Neural progenitor cell (in vitro differentiated cells): Measurements from ENCODE around the gene CYFIP2.

Experiments used
- EZH2 ChIP-seq: fragments of 200-600 bp; sonication (generic); IDR thresholded peaks from 2 replicates; pipeline ENCODE4 v1.6.1; 2017; ENCODE audit warnings: antibody characterized with exemption, mild to moderate bottlenecking, moderate library complexity
- EZH2phosphoT487 ChIP-seq: fragments of 200-600 bp; sonication (generic); IDR thresholded peaks from 2 replicates; pipeline ENCODE4 v1.6.1; 2017; ENCODE audit warnings: antibody characterized with exemption
- TF ChIP-seq, protein P1 (sequence below): fragments of 200-600 bp; sonication (generic); IDR thresholded peaks from 2 replicates; pipeline ENCODE4 v1.5.1; 2017; ENCODE audit warnings: antibody characterized with exemption, mild to moderate bottlenecking

DNA sequence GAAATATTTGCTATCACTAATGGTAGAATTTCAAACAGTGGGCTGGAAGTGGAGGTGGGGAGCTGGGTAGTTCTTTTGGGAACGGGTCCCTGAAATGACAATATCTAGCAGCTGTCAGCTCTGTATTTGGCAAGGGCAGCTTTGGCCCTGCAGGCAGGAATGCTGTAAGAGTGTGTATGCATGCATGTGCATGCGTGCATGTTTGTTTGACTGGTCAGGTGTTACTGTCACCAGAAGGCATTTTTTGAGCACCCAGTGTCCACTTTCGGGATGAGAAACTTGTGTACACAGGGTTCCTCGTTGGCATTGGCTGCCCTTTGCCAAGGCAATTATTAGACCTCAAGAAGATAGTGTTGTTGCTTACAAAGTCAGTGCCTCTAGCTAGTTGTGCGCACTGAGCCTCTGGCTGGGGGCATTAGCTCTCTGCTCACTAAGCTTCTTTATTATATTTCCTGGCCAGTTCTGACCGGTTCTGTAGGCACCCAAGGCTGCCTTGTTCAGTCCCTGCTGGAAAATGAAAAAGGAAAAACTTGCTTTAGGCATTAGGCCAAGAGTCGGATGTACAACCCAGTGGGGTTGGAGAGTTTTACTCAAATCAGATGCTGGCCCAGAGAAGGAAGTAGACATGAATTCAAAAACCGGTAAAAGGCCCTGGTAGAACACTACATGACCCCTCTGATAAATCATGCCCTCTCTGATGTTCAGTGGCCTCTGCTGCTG, 2.0 kb downstream of the CYFIP2 start:
- TF ChIP-seq EZH2phosphoT487, result no peak
- TF ChIP-seq, protein P1, sequence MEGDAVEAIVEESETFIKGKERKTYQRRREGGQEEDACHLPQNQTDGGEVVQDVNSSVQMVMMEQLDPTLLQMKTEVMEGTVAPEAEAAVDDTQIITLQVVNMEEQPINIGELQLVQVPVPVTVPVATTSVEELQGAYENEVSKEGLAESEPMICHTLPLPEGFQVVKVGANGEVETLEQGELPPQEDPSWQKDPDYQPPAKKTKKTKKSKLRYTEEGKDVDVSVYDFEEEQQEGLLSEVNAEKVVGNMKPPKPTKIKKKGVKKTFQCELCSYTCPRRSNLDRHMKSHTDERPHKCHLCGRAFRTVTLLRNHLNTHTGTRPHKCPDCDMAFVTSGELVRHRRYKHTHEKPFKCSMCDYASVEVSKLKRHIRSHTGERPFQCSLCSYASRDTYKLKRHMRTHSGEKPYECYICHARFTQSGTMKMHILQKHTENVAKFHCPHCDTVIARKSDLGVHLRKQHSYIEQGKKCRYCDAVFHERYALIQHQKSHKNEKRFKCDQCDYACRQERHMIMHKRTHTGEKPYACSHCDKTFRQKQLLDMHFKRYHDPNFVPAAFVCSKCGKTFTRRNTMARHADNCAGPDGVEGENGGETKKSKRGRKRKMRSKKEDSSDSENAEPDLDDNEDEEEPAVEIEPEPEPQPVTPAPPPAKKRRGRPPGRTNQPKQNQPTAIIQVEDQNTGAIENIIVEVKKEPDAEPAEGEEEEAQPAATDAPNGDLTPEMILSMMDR, result no peak
- TF ChIP-seq EZH2, result no peak
